Measurements from ENCODE around the gene HSPA12B. TPM values are rescaled to one million over a fixed set of nuclear protein-coding genes. Genes with fewer than 3 reads are reported as not detected.

HSPA12B gene
- total RNA-seq, 1 experiment from 2014 or later: not detected

DNA sequence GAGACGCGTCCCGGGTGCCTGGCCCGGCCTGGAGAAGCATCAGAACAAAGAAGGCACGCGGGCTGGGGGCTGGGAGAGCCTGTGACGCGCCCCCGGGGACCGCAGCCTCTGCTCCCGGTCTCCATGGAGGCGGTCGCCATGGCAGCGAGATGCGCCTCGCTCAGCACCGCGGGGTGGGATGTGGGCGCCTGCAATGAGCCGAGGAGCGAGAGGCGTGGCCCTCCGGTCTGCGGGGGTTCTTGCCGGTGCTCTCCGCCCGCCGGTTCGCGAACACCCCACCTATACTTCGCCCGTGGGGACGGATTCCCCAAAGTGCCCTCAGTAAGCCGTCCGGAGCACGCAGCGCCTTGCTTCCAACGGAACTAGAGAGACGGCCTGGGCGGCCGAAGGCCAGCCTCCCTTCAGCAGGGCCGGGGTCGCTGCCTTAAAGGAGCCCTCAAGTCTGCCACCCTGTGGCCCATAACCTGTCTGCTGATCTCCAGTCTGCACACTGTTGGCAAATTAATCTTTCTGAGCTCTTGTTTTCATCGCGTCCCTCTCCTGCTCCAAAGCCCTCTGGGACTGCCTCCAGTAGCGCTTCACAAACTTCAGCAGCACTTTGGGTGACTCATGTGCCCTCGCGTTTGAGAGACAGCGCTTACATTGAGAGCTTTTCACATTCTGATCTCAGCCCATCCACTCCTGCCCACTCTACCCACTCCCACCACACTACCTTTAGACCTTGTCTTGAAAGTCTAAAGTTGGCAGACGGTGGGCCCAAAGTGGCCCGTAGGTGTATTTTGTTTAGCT lies 36.1 kb downstream of the HSPA12B start:
- POLR2A ChIA-PET: interaction anchor here (0.5 to 1.9 kb wide), 6 partner anchors 13 to 92 kb away, joined by 3 to 11 read pairs (median 5); partner anchors contain the start of genes CDC25B, CENPB and SPEF1
- Mint-ChIP-seq H3K4me3 (ENCODE audit: unreplicated experiment) (peak overlapping the region; percentile 90), H3K27me3 (ENCODE audit: insufficient read depth, unreplicated experiment) (no peaks in the 10 kb centered on the region), H3K4me1 (ENCODE audit: low read depth, unreplicated experiment) (peaks cover 7% of the 10 kb centered on the region), H3K27ac (ENCODE audit: unreplicated experiment) (peak overlapping the region; percentile 90), H3K9me3 (ENCODE audit: unreplicated experiment) (no peaks in the 10 kb centered on the region), H3K36me3 (ENCODE audit: insufficient read depth, unreplicated experiment) (peaks cover 8% of the 10 kb centered on the region)
- TF ChIP-seq, protein P1, sequence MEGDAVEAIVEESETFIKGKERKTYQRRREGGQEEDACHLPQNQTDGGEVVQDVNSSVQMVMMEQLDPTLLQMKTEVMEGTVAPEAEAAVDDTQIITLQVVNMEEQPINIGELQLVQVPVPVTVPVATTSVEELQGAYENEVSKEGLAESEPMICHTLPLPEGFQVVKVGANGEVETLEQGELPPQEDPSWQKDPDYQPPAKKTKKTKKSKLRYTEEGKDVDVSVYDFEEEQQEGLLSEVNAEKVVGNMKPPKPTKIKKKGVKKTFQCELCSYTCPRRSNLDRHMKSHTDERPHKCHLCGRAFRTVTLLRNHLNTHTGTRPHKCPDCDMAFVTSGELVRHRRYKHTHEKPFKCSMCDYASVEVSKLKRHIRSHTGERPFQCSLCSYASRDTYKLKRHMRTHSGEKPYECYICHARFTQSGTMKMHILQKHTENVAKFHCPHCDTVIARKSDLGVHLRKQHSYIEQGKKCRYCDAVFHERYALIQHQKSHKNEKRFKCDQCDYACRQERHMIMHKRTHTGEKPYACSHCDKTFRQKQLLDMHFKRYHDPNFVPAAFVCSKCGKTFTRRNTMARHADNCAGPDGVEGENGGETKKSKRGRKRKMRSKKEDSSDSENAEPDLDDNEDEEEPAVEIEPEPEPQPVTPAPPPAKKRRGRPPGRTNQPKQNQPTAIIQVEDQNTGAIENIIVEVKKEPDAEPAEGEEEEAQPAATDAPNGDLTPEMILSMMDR (IDR thresholded peaks at IDR 0.05; ENCODE audit: insufficient read depth in 1 of 2, low read depth in 1 of 2, low read length in 1 of 2, severe bottlenecking in 1 of 2, unreplicated experiment in 1 of 2): peak; percentile 54 to 83
- H3K9me3 ChIP-seq: no peaks in the 10 kb centered on the region
- CTCF ChIA-PET: interaction anchor here (0.5 to 3.8 kb wide), 24 partner anchors 8 to 427 kb away, joined by 3 to 49 read pairs (median 8); partner anchors contain the start of genes AP5S1, CENPB, SIGLEC1 and SPEF1
- H3K36me3 ChIP-seq (ENCODE audit: control insufficient read depth, insufficient read depth, low read length): no peaks in the 10 kb centered on the region
- BruUV-seq (replicated peaks): TSS peak; percentile 68
- H3K27me3 ChIP-seq (replicated peaks; ENCODE audit: control insufficient read depth, insufficient read depth, low read length): no peaks in the 10 kb centered on the region
- peak overlapping the region; percentile 91 for H3K4me3 ChIP-seq (ENCODE audit: low read depth, low read length)
- intact Hi-C loops (cut with micrococcal nuclease; ENCODE audit: unreplicated experiment): loop anchor here (1.0 to 2.0 kb wide), 4 partner anchors 13 to 92 kb away; partner anchors contain the start of gene SPEF1
- peak; percentile 88 to 89 for DNase-seq
- H3K4me1 ChIP-seq: peaks cover 11% of the 10 kb centered on the region

DNA sequence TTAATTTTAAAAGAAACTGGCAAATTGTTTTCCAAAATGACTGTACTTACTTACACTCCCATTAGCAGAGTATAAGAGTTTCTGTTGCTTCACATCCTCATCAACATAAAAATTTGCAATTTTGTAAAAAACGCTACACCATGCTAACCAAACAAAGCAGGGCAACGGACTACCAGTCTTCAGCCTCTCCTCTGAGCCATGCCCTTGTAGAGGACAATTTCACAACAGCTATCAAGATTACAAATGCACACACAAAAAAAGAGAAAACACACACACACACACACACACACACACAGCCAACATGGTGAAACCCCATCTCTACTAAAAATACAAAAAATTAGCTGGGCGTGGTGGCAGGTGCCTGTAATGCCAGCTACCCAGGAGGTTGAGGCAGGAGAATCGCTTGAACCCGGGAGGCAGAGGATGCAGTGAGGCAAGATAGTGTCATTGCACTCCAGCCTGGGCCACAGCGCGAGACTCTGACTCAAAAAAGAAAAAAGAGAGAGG lies 39.1 kb downstream of the HSPA12B start:
- no peaks in the 10 kb centered on the region for H3K36me3 ChIP-seq (ENCODE audit: control insufficient read depth, insufficient read depth, low read length)
- Mint-ChIP-seq H3K27me3 (ENCODE audit: insufficient read depth, unreplicated experiment) (no peaks in the 10 kb centered on the region), H3K9me3 (ENCODE audit: unreplicated experiment) (no peaks in the 10 kb centered on the region), H3K27ac (ENCODE audit: unreplicated experiment) (no peak overlapping the region), H3K36me3 (ENCODE audit: insufficient read depth, unreplicated experiment) (peaks cover 8% of the 10 kb centered on the region), H3K4me1 (ENCODE audit: low read depth, unreplicated experiment) (peaks cover 7% of the 10 kb centered on the region), H3K4me3 (ENCODE audit: unreplicated experiment) (no peak overlapping the region)
- TF ChIP-seq, protein P1 (IDR thresholded peaks at IDR 0.05; ENCODE audit: insufficient read depth in 1 of 2, low read depth in 1 of 2, low read length in 1 of 2, severe bottlenecking in 1 of 2, unreplicated experiment in 1 of 2): no peak
- no peak for DNase-seq
- BruUV-seq (replicated peaks): no TSS peak
- no peaks in the 10 kb centered on the region for H3K27me3 ChIP-seq (replicated peaks; ENCODE audit: control insufficient read depth, insufficient read depth, low read length)
- H3K4me1 ChIP-seq: peaks cover 8% of the 10 kb centered on the region
- ChIA-PET POLR2A (no interaction called here), CTCF (interaction anchor here (1.3 kb wide), 1 partner anchor 95 kb away, joined by 3 read pairs; no protein-coding TSS in a partner anchor)
- no peak overlapping the region for H3K4me3 ChIP-seq (ENCODE audit: low read depth, low read length)
- intact Hi-C loops (cut with micrococcal nuclease; ENCODE audit: unreplicated experiment): no loop called here
- no peaks in the 10 kb centered on the region for H3K9me3 ChIP-seq

DNA sequence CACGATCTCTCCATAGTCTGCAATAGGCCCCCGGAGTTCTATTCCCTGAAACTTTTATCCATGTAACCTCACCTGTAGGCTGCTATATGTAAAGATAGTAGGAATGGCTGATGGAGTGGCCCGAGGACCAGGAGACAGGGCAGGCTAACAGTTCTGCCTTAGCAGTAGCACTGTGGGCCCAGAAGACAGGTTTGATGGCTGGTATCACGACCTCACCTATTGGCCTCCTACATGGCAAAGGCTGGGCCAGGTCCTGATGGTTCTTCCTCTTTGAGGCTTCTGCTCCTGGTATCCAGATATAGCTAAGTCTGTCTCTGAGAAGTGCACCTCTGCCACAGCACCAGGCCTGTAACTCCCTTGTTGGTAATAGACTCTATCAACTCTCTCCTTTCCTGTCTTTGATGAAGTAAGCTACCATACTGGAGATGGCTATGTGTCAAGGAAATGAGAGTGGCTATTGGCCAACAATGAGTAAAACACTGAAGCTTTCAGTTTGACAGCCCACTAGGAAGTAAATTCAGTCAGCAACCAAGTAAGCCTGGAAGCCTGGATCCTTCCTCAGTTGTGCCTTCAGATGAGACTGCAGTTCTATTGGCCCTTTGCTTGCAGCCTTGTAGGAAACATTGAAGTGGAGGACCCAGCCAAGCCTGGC lies 43.1 kb downstream of the HSPA12B start:
- H3K4me1 ChIP-seq: no peaks in the 10 kb centered on the region; the same call in 1 of the 2 replicates
- no peaks in the 10 kb centered on the region for H3K4me1 Mint-ChIP-seq (ENCODE audit: low read depth, unreplicated experiment)
- no peak overlapping the region for H3K4me3 ChIP-seq (ENCODE audit: low read depth, low read length)
- H3K27me3 ChIP-seq (replicated peaks; ENCODE audit: control insufficient read depth, insufficient read depth, low read length): no peaks in the 10 kb centered on the region
- H3K36me3 Mint-ChIP-seq (ENCODE audit: insufficient read depth, unreplicated experiment): no peaks in the 10 kb centered on the region
- POLR2A ChIA-PET: no interaction called here
- no peak overlapping the region for H3K27ac Mint-ChIP-seq (ENCODE audit: unreplicated experiment)
- no peak for DNase-seq
- CTCF ChIA-PET: no interaction called here
- no peaks in the 10 kb centered on the region for H3K9me3 Mint-ChIP-seq (ENCODE audit: unreplicated experiment)
- no peaks in the 10 kb centered on the region for H3K9me3 ChIP-seq
- H3K27me3 Mint-ChIP-seq (ENCODE audit: insufficient read depth, unreplicated experiment): peaks cover 3% of the 10 kb centered on the region
- intact Hi-C loops (cut with micrococcal nuclease; ENCODE audit: unreplicated experiment): no loop called here
- H3K4me3 Mint-ChIP-seq (ENCODE audit: unreplicated experiment): no peak overlapping the region
- H3K36me3 ChIP-seq (ENCODE audit: control insufficient read depth, insufficient read depth, low read length): no peaks in the 10 kb centered on the region
- TF ChIP-seq, protein P1 (IDR thresholded peaks at IDR 0.05; ENCODE audit: insufficient read depth in 1 of 2, low read depth in 1 of 2, low read length in 1 of 2, severe bottlenecking in 1 of 2, unreplicated experiment in 1 of 2): no peak
- no TSS peak for BruUV-seq (replicated peaks)

All from Caco-2 (cell line).